ENCODE measurements around the gene MEGF9. TPM values are rescaled to one million over a fixed set of nuclear protein-coding genes. Genes with fewer than 3 reads are reported as not detected.
"Not testable (repeated sequence)": the region's sequence is repeated elsewhere in the genome, so short reads cannot be mapped to it uniquely, and the experiment has no call there.

The MEGF9 gene
- total RNA-seq = 58.8 TPM

- DNase-seq = peak; percentile 98
These were observed at the start of gene MEGF9 for GRCh38 chr9:120714088-120714845. Gene MEGF9, minus strand, starts transcription at chr9:120714470. Its CDS starts 112 bp downstream, at chr9:120714358.

GRCh38 chr9:120761006-120761405, 46.7 kb upstream of the MEGF9 start:
- no peak for DNase-seq

DNA sequence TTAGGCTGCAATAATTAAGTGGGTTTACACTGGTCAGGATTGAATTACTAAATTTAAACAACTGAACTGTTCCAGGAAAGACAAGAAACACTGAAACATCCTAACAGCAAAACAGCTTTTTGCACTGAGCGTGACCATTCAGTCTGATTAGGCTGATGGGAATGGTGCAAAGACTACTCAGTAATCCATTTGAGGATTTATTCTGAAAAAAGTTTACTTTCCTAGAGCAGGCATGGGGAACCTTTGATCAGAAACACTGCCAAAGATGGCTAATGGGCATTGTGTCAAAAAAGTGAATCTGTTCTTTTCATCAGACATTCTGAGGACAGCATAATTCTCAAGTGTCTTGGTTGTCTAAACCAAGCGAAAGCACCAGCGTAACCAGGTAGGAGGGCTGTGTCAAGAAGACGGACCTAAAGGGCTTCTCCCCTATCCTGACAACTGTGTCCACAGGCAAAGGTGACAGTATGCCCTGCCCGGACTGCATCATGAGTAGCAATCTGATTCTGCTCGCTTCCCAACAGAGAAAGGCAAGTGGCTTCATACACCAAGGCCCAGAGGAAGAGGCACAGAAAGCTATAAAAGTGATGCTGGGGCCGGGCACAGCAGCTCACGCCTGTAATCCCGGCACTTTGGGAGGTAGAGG, 45.6 kb upstream of the MEGF9 start:
- no peak for DNase-seq

DNA sequence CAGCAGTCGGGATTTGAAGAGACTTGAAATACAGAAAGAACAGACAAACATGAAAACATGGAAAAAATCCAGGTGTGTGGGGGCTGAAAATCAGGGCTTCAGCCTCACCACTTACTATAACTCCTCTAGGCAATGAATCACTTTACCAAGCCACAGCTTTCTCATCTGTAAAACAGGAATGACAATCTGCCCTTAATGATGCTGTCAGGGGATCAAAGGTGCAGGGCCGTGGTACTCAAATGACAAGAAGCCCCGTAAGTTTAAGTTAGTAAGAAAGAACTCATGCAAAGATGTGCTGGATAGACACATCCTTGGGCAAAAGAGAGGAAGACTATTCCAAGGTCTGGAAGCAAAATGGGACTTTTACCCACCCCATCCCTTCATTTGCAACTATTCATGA, 44.3 kb upstream of the MEGF9 start:
- DNase-seq = no peak

GRCh38 chr9:120757026-120757913, 43.0 kb upstream of the MEGF9 start:
- no peak for DNase-seq

DNA sequence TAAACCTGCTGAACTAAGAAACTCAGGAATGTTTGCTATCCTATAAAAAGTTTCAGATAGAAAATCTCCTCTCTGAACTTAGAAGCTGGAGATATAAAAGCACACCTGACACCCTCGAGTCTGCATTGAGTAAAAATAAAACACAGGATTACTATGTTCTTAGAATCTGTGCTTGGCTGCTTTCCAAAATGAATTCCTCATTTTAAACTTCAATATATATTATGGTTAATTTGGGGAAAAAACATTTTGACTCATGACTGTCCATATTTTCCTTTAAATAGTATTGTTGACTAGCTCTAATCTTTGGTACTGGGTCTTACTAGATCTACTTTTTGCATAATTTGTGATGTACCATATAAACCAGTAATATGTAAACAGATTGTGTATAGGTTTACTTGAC, 42.3 kb upstream of the MEGF9 start:
- no peak for DNase-seq

DNA sequence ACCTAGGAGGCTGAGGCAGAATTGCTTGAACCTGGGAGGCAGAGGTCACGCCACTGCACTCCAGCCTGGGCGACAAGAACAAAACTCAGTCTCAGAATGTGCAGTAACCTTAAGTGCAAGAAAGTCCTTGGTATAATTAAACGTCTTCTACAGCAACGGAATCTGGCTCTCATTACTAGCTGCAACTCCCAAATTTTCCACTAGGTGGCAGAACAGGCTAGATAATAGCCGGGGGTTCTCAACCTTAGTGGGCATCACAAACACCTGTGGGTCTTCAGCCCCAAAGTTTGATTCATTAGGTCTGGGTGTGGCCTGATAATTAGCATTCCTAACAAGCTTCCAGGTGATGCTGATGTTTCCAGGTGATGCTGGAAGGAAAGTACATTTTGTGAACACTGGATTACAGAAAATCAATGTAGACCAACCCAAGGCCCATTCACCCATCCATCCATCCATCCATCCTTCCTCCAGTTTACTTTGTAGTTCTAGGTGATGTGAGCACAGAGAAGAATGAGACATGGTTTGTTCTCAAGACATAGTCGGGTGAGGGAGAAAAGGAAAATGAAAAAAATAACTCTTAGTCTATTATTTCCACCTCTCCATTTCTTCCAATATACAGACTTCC, 41.7 kb upstream of the MEGF9 start:
- peak; percentile 22 for DNase-seq

DNA sequence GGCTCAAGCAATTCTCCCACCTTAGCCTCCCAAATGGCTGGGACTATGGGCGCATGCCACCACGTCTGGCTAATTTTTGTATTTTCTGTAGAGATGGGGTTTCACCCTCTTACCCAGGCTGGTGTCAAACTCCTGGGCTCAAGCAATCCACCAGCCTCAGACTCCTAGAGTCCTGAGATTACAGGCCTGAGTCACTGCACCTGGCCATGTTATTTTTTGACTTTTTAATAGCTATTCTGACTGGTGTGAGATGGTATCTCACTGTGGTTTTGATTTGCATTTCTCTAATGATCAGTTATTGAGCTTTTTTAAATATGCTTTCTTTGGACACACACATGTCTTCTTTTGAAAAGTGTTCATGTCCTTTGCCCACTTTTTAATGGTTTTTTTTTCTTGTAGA, 40.8 kb upstream of the MEGF9 start:
- no peak for DNase-seq

GRCh38 chr9:120750421-120750820, 36.2 kb upstream of the MEGF9 start:
- no peak for DNase-seq

- DNase-seq = not testable (repeated sequence)
These were observed 32.1 kb upstream of the MEGF9 start for GRCh38 chr9:120746366-120746765.

DNA sequence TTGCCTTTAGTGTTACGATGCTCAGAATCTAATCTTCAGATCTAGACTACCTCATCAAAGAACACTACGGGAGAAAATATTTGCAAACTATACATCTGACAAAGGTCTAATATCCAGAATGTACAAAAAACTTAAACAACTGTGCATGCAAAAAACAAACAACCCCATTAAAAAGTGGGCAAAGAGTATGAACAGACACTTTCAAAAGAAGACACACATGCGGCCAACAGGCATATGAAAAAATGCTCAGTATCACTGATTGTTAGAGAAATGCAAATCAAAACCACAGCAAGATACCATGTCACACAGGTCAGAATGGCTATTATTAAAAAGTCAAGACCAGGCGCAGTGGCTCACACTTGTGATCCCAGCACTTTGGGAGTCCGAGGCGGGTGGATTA, 31.0 kb upstream of the MEGF9 start:
- no peak for DNase-seq

DNA sequence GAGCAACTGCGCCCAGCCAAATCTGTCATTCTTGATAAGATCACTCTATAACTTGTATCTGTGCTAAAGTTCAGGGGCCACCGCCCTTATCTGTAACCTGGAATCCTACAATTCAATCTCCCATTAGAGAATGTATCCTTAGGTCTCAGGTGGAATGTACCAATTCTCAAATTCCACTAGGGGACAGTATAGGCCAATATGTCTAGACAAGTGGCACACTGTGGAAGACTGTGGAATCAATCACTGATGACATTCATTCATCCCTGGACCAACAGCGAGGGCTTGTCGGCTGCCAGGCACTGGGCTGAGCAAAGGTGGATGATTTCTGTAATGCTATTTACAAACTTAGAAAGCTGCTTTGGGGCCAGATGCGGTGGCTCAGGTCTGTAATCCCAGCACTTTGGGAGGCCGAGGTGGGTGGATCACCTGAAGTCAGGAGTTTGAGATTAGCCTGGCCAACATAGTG, 28.7 kb upstream of the MEGF9 start:
- no peak for DNase-seq

- no peak for DNase-seq
These were observed 27.4 kb upstream of the MEGF9 start for GRCh38 chr9:120741701-120742100.

GRCh38 chr9:120741191-120741590, 26.9 kb upstream of the MEGF9 start:
- no peak for DNase-seq

GRCh38 chr9:120740132-120740531, 25.9 kb upstream of the MEGF9 start:
- DNase-seq = no peak

DNA sequence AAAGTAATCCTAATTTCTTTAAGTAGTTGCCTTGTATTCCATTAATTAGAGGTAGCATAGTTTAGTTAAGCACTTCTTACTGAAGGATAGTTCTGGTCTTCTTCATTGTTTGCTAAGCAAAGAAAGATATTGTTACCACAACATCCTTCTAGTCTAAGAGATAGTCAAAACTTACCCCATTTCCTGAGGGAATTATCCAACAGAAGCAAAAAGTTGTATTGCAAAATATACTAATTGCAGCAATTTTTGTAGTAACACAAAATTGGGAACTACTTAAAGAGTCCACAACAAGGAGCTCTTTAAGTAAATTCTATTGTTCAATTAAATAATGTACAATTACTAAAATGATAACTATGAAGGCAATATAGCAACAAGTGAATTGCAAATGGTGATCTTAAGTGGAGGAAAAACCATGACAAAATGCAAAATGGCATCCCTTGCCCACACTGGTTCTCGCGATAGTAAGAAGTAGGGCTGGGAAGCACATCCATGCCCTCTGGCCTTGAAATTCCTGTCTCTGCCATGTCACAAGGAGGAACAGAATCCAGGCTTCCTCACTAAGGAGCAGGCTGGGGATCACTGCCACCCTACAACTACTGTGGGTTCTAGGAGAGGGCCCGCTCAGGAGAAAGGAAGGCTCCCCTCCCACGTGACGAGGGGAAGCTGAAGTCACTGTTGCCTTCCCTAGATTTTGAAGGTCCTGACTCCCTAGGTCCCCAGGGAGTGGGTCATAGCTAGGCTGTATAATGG, 23.3 kb upstream of the MEGF9 start:
- DNase-seq = no peak

DNA sequence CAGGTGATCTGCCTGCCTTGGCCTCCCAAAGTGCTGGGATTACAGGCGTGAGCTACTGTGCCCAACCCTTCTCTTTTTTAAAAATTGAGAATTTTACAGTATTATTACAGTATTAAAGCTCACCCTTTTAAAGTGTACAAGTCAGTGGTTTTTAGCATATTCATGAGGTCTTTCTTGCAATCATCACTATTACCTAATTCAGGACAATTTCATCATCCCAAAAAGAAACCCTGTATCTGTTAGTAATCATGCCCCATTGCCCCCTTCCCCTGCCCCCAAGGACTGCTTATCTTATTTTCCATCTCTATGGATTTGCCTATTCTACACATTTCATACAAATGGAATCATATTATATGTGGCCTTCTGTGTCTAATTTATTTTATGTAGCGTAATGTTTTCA, 22.6 kb upstream of the MEGF9 start:
- no peak for DNase-seq

DNA sequence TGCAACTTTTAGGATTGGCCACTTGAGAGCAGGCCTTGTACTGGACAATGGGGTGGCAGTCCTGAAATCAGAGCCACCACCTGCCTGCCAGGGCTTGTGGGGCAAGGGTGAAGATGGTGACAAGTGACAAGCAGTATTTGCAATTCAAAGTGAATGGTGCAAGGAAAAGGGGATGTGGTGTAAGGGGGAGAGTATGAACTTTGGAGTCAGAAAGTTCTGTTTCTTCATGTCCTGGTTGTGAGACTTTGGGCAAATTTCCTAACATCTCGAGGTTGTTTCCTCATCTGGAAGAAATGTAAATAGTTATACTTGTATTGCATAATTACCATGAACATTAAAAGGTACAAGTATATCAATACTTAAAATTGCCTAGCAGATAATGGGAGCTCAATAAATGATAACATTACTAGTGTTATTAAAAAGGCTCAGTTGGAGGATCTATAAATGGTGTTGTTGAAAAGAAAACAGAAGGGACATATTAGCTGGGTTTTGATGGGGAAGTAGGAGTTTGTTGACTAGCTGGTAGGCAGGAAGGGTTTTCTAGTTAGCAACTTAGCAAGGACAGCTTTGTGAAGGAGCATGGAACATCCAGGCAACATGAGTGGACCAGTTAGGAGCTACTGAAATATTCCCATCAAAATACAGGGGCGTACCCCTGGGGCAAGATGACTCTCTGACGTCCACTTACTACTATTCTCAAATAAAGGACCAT, 21.3 kb upstream of the MEGF9 start:
- no peak for DNase-seq

DNA sequence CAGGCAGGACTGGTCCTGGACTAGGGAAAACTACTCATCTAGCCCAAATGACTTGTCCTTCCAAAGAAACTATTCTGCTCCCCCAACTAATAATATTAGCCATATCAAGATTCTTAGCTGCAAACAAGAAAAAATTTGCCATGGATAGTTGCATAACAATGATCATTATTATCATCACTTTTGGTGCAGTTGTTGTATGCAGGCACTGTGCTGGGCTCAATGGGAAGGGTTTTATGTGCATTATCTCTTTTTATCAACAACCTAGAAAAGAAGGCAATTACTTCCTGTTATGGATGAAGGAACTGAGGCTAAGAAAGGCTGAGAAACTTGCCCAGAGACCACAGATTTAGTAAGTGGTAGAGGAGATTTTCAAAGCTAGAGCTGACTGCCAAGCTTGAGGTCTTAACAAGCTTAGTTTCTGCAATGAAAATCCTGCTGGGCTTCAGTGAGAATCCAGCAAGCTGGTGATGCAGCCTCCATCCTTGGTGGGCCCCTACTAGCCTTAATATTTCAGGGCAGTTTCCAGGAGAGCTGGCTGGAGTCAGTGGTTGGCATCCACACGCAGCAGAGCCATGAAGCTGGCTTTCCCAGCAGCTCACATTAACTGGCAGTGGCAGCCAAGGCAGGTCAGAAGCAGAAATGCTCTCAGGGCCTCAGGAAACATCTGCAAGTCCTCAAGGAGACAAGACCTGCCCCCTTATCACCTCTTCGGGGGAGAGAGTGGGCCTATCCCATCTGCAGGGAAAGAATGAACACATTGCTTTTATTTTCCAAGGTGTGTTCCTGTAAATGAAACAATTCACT, 20.5 kb upstream of the MEGF9 start:
- DNase-seq = no peak

DNA sequence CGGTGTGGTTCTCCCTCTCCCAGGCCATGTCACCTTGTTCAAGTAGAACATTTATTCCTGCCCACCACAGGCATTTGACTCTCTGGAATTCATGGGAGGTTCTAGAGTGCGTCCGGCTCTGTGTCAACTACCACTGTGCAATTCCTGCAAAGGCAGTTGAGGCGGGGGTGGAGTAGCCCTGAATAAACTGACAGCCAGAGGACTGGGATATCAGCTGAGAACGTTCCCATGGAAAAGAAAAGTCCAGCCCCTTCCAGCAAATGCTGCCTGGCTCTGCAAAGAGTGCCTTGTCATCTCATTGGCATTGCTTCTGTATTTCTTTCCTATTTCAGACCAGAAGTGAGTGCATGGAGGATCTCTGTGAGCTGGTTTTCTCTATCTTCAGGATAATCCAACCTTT, 18.9 kb upstream of the MEGF9 start:
- DNase-seq = peak; percentile 29

Measured in occipital lobe (tissue), 2 donors.